ENCODE results near the gene HS3ST5. TPM values are rescaled to one million over a fixed set of nuclear protein-coding genes. Genes with fewer than 3 reads are reported as not detected.

Gene HS3ST5, protein sequence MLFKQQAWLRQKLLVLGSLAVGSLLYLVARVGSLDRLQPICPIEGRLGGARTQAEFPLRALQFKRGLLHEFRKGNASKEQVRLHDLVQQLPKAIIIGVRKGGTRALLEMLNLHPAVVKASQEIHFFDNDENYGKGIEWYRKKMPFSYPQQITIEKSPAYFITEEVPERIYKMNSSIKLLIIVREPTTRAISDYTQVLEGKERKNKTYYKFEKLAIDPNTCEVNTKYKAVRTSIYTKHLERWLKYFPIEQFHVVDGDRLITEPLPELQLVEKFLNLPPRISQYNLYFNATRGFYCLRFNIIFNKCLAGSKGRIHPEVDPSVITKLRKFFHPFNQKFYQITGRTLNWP
- total RNA-seq (2013), result not detected
- polyA plus RNA-seq (not detected), polyA minus RNA-seq (not detected in 2 replicates), total RNA-seq (0 to 0.90 (median 0) reads per million in 11 experiments)

DNA sequence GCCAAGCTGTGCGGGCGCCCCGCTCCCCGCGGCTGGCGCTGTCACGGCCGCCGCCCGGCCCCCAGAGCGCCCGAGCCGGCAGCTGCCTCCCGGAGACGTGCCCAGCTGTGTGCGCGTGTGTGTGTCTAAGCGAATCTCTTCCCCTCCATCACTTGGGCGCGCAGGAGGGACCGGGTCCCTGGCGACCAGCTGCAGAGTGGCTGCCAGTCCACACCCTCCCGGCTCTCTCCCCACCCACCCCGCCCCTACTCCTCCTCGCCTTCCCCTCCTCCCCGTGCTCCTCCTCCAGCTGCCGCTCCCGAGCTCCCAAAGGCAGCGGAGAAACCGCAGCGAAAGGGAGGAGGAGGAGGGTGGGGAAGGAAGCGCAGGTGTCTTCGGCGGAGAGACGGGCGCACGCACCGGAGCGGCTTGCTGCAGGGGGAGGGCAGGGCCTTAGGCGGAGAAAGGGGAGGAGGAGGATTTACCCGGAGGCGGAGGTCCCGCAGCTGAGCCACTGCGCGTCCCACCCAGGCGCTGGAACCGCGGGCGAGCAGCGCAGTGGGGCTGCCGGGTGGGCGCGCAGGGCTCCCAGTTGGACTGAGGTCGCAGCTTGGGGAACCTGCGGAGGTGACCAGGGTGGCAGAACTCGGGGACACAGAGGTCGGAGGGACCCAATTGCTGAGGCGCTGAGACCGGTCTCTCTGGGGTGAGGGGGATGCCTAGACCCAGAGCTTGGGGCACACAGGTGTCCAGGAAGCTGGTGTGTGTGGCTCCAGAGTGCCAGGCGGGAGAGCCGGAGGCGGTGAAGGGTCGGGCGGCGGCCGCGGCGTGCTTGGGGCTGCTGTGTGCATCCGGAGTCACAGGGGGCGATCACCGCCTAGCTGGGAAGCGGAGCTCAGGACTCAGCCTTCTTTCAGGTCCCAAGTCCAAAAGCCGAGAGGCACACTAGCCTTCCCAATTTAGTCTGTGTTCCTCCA lies at the start of gene HS3ST5:
TSS of gene HS3ST5 (minus strand) at position 198 of the 956 bp plus-strand sequence. CDS start 280,178 bp downstream, outside the sequence.
- Histone ChIP-seq H3K4me1 (ENCODE audit: control insufficient read depth in 1 of 2, insufficient read depth in 2 of 2, low read length in 2 of 2) (no peaks in the 10 kb centered on the region), H4K20me1 (ENCODE audit: insufficient read depth, low read length) (no peaks in the 10 kb centered on the region), H2AFZ (ENCODE audit: insufficient read depth, low read depth, low read length, poor library complexity, severe bottlenecking) (no peak within 1 kb of the TSS), H3K36me3 (replicated peaks in 1 of 2; ENCODE audit: control insufficient read depth in 1 of 2, insufficient read depth in 2 of 2, low read length in 2 of 2) (no peaks in the 10 kb centered on the region), H3K4me2 (replicated peaks; ENCODE audit: extremely low read depth, low read length, poor library complexity, severe bottlenecking) (peak within 1 kb of the TSS; percentile 34), H3K4me3 (replicated peaks in 1 of 3; ENCODE audit: low read depth in 2 of 3, low read length in 3 of 3) (no peak within 1 kb of the TSS), H3K27ac (ENCODE audit: low read depth in 1 of 2, low read length in 2 of 2) (no peak within 1 kb of the TSS), H3K79me2 (ENCODE audit: insufficient read depth, low read length) (no peaks in the 10 kb centered on the region), H3K9ac (ENCODE audit: insufficient read depth, low read length, poor library complexity, severe bottlenecking) (no peak within 1 kb of the TSS), H3K27me3 (ENCODE audit: control insufficient read depth in 2 of 2, insufficient read depth in 2 of 2, low read length in 2 of 2) (peaks cover 19 to 50% of the 10 kb centered on the region in 2 donors), H3K9me3 (replicated peaks in 1 of 2; ENCODE audit: control insufficient read depth in 1 of 2, insufficient read depth in 1 of 2, low read length in 2 of 2) (peaks cover 0 to 8% of the 10 kb centered on the region in 2 donors)
- Mint-ChIP-seq H3K4me3 (peak within 1 kb of the TSS in 1 of 2 donors; percentile 89), H3K4me1 (peaks cover 1% of the 10 kb centered on the region), H3K27me3 (ENCODE audit: low read depth in 3 of 3) (peaks cover 33 to 55% (median 40%) of the 10 kb centered on the region in 3 donors), H3K27ac (peak within 1 kb of the TSS in 1 of 7 donors; percentile 44), H3K36me3 (no peaks in the 10 kb centered on the region), H3K9me3 (peaks cover 0 to 6% (median 0%) of the 10 kb centered on the region in 7 donors)
- TF ChIP-seq, protein P1, sequence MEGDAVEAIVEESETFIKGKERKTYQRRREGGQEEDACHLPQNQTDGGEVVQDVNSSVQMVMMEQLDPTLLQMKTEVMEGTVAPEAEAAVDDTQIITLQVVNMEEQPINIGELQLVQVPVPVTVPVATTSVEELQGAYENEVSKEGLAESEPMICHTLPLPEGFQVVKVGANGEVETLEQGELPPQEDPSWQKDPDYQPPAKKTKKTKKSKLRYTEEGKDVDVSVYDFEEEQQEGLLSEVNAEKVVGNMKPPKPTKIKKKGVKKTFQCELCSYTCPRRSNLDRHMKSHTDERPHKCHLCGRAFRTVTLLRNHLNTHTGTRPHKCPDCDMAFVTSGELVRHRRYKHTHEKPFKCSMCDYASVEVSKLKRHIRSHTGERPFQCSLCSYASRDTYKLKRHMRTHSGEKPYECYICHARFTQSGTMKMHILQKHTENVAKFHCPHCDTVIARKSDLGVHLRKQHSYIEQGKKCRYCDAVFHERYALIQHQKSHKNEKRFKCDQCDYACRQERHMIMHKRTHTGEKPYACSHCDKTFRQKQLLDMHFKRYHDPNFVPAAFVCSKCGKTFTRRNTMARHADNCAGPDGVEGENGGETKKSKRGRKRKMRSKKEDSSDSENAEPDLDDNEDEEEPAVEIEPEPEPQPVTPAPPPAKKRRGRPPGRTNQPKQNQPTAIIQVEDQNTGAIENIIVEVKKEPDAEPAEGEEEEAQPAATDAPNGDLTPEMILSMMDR (IDR thresholded peaks at IDR 0.05), result no peak
- no peak for DNase-seq
- under 1% methylated on average over 65 of the region's 73 CpGs for WGBS (ENCODE audit: insufficient coverage)
- intact Hi-C loops (cut with micrococcal nuclease), result no loop called here

DNA sequence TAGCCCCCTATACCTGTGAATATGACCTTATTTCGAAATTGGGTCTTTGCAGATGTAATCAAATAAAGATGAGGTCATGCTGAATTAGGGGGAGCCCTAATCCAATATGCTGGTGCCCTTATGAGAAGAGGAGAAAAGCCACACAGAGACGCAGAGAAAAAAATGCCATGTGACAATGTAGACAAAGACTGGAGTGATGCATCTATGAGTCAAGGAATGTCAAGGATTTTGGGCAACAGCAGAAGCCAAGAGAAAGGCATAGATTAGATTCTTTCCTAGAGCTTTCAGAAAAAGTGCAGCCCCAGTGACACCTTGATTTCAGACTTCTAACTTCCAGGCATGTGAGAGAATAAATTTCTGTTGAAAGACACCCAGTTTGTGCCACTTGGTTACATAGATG lies 47.4 kb upstream of the HS3ST5 start:
- 89% methylated on average over 1 of the region's 2 CpGs for WGBS (ENCODE audit: insufficient coverage)
- TF ChIP-seq, protein P1 (IDR thresholded peaks at IDR 0.05), result no peak
- no peak overlapping the region for H3K4me3 Mint-ChIP-seq

More for the DNA sequence above, 47.4 kb upstream of the HS3ST5 start:
- H3K27ac ChIP-seq (ENCODE audit: low read depth in 1 of 2, low read length in 2 of 2), result no peak overlapping the region
- no peaks in the 10 kb centered on the region for H3K79me2 ChIP-seq (ENCODE audit: insufficient read depth, low read length)
- H3K4me1 ChIP-seq (ENCODE audit: control insufficient read depth in 1 of 2, insufficient read depth in 2 of 2, low read length in 2 of 2), result no peaks in the 10 kb centered on the region
- Mint-ChIP-seq H3K27ac (no peak overlapping the region), H3K9me3 (peaks cover 0 to 3% (median 0%) of the 10 kb centered on the region in 7 donors), H3K36me3 (no peaks in the 10 kb centered on the region), H3K4me1 (no peaks in the 10 kb centered on the region), H3K27me3 (ENCODE audit: low read depth in 3 of 3) (no peaks in the 10 kb centered on the region)
- no peak overlapping the region for H3K4me3 ChIP-seq (replicated peaks in 1 of 3; ENCODE audit: low read depth in 2 of 3, low read length in 3 of 3)
- no peak overlapping the region for H3K9ac ChIP-seq (ENCODE audit: insufficient read depth, low read length, poor library complexity, severe bottlenecking)
- no peak overlapping the region for H2AFZ ChIP-seq (ENCODE audit: insufficient read depth, low read depth, low read length, poor library complexity, severe bottlenecking)
- no peaks in the 10 kb centered on the region for H3K27me3 ChIP-seq (ENCODE audit: control insufficient read depth in 2 of 2, insufficient read depth in 2 of 2, low read length in 2 of 2)
- H3K9me3 ChIP-seq (replicated peaks in 1 of 2; ENCODE audit: control insufficient read depth in 1 of 2, insufficient read depth in 1 of 2, low read length in 2 of 2), result no peaks in the 10 kb centered on the region
- no peak for DNase-seq
- no peaks in the 10 kb centered on the region for H4K20me1 ChIP-seq (ENCODE audit: insufficient read depth, low read length)
- H3K36me3 ChIP-seq (replicated peaks in 1 of 2; ENCODE audit: control insufficient read depth in 1 of 2, insufficient read depth in 2 of 2, low read length in 2 of 2), result no peaks in the 10 kb centered on the region
- no peak overlapping the region for H3K4me2 ChIP-seq (replicated peaks; ENCODE audit: extremely low read depth, low read length, poor library complexity, severe bottlenecking)
- intact Hi-C loops (cut with micrococcal nuclease), result no loop called here
